CD4-positive, alpha-beta T cell treated with Interleukin-1 beta for 1 hour (primary cell): ENCODE data around the gene SEL1L3.
"Not testable (repeated sequence)": the region's sequence is repeated elsewhere in the genome, so short reads cannot be mapped to it uniquely, and the experiment has no call there.

Experiments
- DNase-seq, 2 donors: peaks; one replicate each; pipeline ENCODE4 v3.0.0-alpha.2; 2020 to 2022

Gene SEL1L3

GRCh38 chr4:25879587-25879986 lies 16.8 kb upstream of the SEL1L3 start:
- no peak for DNase-seq

- DNase-seq: no peak
Observed at GRCh38 chr4:25879091-25879584, 16.4 kb upstream of the SEL1L3 start.

- peak in 1 of 2 donors; percentile 67 for DNase-seq
Observed at GRCh38 chr4:25878676-25879075, 15.9 kb upstream of the SEL1L3 start.

GRCh38 chr4:25875281-25875745 lies 12.5 kb upstream of the SEL1L3 start:
- DNase-seq: peak in 1 of 2 donors; percentile 51

- DNase-seq: no peak
Observed at GRCh38 chr4:25874655-25875054, 11.9 kb upstream of the SEL1L3 start.

GRCh38 chr4:25873632-25874129 lies 10.9 kb upstream of the SEL1L3 start:
- DNase-seq: no peak

GRCh38 chr4:25872851-25873631 lies 10.3 kb upstream of the SEL1L3 start:
- no peak for DNase-seq

GRCh38 chr4:25870081-25870480 lies 7.3 kb upstream of the SEL1L3 start:
- no peak for DNase-seq

- DNase-seq: no peak
Observed at GRCh38 chr4:25867781-25868294, 5.0 kb upstream of the SEL1L3 start.

GRCh38 chr4:25866401-25866800 lies 3.6 kb upstream of the SEL1L3 start:
- not testable (repeated sequence) for DNase-seq

- no peak for DNase-seq
Observed at GRCh38 chr4:25865586-25865985, 2.8 kb upstream of the SEL1L3 start.

GRCh38 chr4:25863831-25864418 lies 1.1 kb upstream of the SEL1L3 start:
- no peak for DNase-seq

- no peak for DNase-seq
Observed at GRCh38 chr4:25863347-25863784, 578 bp upstream of the SEL1L3 start.

- peak in 1 of 2 donors; percentile 35 for DNase-seq
Observed at GRCh38 chr4:25861951-25862410, 807 bp downstream of the SEL1L3 start.

GRCh38 chr4:25861280-25861950 lies 1.4 kb downstream of the SEL1L3 start:
- no peak for DNase-seq

- DNase-seq: peak; percentile 42 to 64
Observed at GRCh38 chr4:25860586-25861279, 2.1 kb downstream of the SEL1L3 start.

GRCh38 chr4:25859429-25860148 lies 3.2 kb downstream of the SEL1L3 start:
- DNase-seq: peak; percentile 51 to 71

- no peak for DNase-seq
Observed at GRCh38 chr4:25857851-25858400, 4.9 kb downstream of the SEL1L3 start.

- DNase-seq: no peak
Observed at GRCh38 chr4:25857403-25857802, 5.4 kb downstream of the SEL1L3 start.

- DNase-seq: no peak
Observed at GRCh38 chr4:25856756-25857155, 6.0 kb downstream of the SEL1L3 start.

- DNase-seq: no peak
Observed at GRCh38 chr4:25852103-25852502, 10.7 kb downstream of the SEL1L3 start.
